Nasal cavity respiratory epithelium epithelial cell of viscerocranial mucosa (primary cell): ENCODE data around the gene CCDC70. TPM values are rescaled to one million over a fixed set of nuclear protein-coding genes. Genes with fewer than 3 reads are reported as not detected.

Experiments used
- total RNA-seq: library from RNA; depleted of rRNA; stranded (reverse); fragments of >200 nt; gene quantifications from 2 replicates; pipeline ENCODE4 v1.2.3, GENCODE V29; 2014

CCDC70 gene
- not detected in 2 replicates for total RNA-seq

GRCh38 chr13:51861723-51862300 is at the start of gene CCDC70:
TSS of gene CCDC70 (plus strand) at chr13:51861969. CDS start at chr13:51865412, 3,443 bp downstream.

GRCh38 chr13:51844862-51845573 is 16.8 kb upstream of the CCDC70 start, which contains the start of gene TMEM272:
TSS of gene TMEM272 (minus strand) at chr13:51845177. CDS start at chr13:51838530, 6,647 bp downstream.

Other genes with a start within 250 kb of the CCDC70 start
- 4.8 TPM in 2 replicates for gene DHRS12, start 57.8 kb upstream of the CCDC70 start, total RNA-seq
- not detected in 2 replicates for gene TMEM272, start 16.8 kb upstream of the CCDC70 start, total RNA-seq
- 5.1 and 8.0 TPM in 2 replicates for gene ATP7B, start 149.5 kb downstream of the CCDC70 start, total RNA-seq
- gene ALG11, start 150.4 kb downstream of the CCDC70 start, total RNA-seq, result 25.3 and 28.8 TPM in 2 replicates
- 15.0 and 28.5 TPM in 2 replicates for gene UTP14C, start 162.7 kb downstream of the CCDC70 start, total RNA-seq